NCI-H128 (cell line): ENCODE measurements around the gene SPRY2.

Source experiments
- DNase-seq: peaks from one replicate; lab custom pipeline; 2025; ENCODE audit not compliant: unreplicated experiment; lab: John Stamatoyannopoulos, UW

SPRY2 gene, protein sequence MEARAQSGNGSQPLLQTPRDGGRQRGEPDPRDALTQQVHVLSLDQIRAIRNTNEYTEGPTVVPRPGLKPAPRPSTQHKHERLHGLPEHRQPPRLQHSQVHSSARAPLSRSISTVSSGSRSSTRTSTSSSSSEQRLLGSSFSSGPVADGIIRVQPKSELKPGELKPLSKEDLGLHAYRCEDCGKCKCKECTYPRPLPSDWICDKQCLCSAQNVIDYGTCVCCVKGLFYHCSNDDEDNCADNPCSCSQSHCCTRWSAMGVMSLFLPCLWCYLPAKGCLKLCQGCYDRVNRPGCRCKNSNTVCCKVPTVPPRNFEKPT

DNA sequence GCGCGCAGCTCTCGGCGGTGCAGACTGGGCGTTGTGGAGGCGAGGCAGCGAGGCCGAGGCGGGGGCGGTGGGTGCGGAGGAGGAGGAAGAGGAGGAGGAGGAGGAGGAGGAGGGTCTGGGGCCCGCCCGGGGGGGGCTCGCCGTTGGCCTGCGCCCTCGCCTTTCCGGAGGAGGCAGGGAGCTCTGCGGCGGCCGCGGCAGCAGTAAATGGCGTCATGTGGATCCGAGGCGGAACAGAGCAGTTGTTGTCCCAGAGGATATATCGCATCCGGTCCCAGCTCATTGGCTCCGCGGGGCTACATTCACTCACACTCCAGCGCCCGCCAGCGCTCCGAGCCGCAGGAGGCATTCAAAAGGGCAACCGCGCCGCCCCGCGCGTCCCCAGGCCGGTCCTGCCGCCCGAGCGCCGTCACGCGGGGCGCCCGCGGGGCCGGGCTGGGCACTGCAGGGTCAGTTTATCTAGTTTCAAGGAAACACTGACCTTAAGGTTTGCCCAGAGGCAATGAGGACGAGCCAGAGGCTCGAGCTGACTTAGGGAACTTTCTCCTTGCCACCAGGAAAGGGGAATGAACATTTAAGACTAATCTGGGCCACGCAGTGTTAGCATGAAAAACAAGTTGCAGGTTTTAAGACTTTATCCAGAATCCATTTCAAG, at the start of gene SPRY2:
TSS of gene SPRY2 (minus strand) at position 26 of the 655 bp plus-strand sequence. CDS start 3,421 bp downstream, outside the sequence.
- DNase-seq, result peak; percentile 44

GRCh38 chr13:80390338-80390737, 49.4 kb upstream of the SPRY2 start:
- no peak for DNase-seq

GRCh38 chr13:80389073-80390038, 48.4 kb upstream of the SPRY2 start:
- DNase-seq, result no peak

DNA sequence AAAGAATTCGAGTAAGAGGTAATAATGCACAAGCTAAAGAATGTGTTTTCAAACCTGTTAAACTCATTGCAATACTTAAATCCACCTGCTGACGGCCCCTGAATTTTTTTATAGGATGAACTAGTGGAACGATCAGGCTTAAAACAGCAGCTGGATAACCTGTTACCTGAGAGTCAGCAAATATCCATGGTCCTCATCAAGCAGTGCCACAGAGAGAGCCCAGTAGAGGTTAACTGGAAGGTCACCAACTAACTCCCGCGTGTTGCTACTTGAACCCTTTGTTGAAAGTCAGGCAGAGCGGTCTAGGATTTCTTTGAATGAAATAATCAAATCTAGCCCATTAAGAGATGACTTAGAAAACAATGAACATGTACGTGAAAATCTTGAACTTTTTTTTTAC, 47.6 kb upstream of the SPRY2 start:
- DNase-seq, result no peak

- no peak for DNase-seq
Observed at GRCh38 chr13:80386592-80386991, 45.7 kb upstream of the SPRY2 start.

DNA sequence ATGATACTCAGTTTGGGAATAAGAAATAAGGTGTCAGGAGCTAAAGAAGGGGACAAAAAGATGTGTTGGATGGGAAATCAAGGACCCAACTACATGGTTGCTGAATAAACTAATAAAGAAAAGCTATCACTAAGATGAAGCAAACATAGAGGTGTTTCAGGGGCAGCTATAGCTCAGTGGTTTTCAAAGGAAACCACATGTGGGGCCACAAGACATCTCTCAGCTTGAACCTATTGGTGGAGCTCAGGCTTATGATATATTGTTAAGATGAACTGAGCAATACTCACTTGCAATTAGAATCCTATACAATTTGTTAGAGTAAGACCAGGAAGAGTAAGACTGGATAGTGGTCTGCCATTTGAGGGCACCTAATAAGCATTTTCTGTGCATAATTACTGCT, 45.1 kb upstream of the SPRY2 start:
- no peak for DNase-seq

DNA sequence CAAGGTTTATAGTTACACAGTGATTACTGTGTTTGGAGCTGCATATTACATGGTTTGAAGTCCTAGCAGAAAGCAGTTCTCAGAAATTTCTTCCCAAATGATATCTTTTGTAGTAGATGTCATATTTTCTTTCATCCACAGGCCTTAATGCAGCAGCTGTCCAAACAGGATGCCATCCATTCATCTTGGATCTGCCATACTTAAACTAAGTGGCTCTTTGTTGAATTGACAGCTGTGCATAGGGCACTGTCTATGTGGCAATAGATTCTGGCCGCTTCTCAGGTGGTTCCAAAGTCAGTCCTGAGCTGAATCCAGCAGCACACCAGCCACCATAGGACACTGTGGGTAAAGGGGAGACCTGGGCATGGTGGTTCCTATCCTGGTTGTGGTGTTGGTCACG, 41.6 kb upstream of the SPRY2 start:
- no peak for DNase-seq

DNA sequence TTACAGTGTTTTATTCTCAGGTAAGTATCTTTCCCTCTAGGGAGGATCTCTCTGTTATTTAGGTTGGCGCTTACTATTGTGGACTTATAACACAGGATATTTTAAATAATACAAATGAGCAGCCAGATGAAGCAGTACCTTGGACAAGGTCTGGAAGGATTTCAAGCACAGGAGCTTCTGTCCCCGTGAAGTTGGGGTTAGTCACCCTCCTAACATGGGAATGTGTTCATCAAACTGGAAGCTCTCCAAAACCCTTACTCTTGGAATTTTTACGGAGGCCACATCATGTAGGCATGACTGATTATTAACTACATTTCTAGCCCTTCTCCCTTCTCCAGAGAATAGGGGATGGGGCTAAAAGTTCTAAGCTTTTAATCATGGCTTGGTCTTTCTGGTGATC, 38.3 kb upstream of the SPRY2 start:
- no peak for DNase-seq

- no peak for DNase-seq
Observed at GRCh38 chr13:80376554-80376953, 35.6 kb upstream of the SPRY2 start.

- no peak for DNase-seq
Observed at GRCh38 chr13:80374901-80375300, 34.0 kb upstream of the SPRY2 start.

DNA sequence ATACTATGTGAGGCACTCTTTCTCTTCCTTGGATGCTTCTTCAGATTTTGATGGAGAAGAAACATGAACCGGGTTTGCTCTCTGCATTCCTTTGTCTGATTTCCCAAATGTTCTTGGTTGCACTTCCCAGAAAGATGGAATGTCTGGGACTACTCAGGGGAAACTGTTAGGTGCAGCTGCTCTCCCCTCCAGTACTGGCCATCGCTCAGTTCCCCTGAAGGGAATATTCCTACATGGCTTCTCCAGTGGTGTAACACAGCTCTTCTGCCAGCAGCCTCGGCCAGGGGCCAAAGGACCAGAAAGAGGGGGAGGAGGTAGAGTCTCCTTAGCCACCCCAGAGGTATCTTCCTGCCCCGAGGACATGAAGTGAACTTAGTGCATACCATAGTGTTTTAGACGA, 33.5 kb upstream of the SPRY2 start:
- no peak for DNase-seq

- DNase-seq, result no peak
Observed at GRCh38 chr13:80371840-80372509, 31.0 kb upstream of the SPRY2 start.

DNA sequence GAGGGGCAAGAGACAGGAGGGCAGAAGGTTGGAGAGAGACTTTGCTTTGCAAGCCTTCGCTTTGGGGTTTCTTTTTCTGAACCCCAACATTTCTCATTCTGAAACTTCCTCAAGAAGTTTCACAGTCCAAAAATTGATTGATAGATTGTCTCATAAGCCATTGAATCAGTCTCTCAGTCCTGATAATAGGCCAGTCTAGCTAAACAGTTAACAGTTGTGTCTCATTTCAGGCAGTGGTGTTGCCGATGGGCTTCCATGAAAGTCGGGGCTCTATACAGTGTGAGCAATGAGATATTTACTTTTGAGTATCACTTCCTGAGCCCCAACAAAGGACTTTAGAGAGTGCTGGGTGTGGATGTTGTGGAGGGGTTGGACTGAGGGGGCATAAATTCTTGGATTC, 26.5 kb upstream of the SPRY2 start:
- DNase-seq, result no peak

- DNase-seq, result no peak
Observed at GRCh38 chr13:80363890-80364503, 23.1 kb upstream of the SPRY2 start.

- no peak for DNase-seq
Observed at GRCh38 chr13:80362481-80362880, 21.6 kb upstream of the SPRY2 start.

DNA sequence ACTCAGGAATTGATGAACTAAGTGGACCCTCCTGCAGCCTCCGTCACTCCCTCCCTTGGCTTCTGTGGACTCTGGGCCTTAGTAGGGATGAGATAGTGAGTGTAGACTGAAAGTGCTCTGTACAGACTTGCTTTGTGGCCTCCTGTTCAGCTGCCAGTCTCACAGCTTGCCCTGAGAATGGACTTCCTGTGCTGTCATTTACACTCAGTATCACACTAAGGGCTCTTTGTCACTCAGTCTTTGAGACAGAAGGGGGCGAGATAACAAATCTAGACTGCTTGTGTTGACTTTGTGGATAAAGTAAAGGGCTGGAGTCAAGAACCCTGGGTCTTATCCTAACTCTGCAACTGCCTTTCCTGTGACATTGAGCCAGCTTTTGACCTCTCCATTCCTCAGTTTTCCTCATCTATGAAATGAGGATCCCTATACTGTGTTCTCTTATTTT, 21.0 kb upstream of the SPRY2 start:
- no peak for DNase-seq

DNA sequence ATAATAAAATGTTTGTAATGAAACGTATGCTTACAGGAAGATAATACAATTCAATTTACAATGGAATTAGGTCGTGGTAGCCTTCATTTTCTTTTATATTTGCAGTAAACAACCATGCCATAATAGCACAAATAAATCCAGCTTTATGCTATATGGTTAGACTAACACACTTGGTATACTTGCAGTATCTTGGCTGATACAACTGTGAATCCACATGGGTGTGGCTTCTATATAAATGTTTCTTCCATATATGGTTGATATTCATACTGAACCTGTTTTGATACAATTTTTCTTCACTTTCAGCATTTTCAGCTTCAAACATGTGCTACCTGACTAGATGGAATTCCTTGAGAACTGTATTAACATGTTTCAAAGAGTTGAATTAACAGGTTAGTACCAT, 20.4 kb upstream of the SPRY2 start:
- no peak for DNase-seq

DNA sequence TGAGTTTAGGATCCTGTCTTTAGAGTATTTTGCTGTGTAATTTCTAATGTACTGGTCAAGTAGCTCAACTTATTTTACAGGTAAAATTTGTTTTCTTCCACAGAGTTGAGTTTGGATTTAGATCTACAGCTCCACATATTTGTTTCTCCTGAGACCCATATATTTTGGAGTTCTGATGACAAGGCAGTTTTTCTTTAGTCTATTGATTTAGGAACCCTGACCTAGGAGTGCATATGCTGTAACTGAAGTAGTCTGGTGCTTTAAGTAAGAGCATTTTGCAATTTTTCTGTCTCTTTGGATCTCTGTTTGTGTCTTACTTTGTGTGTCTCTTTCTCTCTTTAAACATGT, 19.5 kb upstream of the SPRY2 start:
- DNase-seq, result no peak

DNA sequence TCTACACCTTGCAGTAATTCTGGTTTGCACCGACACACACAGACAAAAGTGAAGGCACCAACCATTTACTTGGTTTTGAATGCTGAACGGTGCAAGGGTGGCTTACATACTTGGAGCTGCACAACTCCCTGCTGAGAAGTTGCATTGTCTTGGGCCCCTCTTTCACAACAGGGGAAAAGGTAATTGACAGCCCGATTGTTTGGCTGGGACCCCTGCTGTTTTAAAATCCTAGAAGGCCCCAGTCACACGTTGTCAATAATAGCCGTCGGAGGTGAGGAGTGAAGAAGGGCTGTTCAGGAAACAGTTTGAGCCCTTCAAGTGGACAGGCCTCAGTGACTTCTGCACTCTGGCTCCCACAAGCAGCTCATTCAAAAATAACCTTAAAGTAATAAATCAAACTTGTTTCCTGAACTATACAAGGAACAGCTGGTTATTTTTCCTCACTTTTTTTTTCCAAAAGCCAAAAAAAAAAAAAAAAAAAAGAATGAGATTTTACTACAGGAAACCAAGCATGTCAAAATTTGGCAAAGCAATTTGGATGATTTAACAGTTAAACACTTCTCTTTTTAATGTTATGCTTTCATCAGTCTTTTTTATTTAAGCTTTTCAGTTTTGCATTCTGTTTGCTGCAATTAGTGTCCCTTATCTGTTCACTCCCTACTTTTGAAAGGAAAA, 19.0 kb upstream of the SPRY2 start:
- DNase-seq, result peak; percentile 82

DNA sequence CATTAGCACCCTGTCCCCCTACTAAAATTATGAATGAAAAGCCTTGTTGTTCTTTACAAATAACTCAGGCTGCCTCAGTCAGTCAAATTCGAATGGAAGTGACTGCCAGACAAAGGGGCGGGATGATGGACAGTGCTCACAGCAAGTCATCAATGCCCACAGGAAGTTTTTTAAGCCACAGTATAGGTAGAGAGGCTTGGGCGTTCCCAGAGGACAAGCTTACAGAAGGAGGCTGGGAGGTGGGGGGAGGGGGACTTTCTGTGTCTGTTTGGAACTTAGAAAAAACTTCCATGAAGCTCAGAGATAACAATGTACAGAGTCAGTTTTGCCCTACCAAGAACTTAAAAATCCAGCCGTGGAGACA, 18.5 kb upstream of the SPRY2 start:
- DNase-seq, result no peak
